Neutrophil (primary cell): ENCODE results near the gene TMTC1.

Experiments used
- H3K27ac ChIP-seq: fragments of 200-600 bp; sonication (generic); 2 replicates; pipeline ENCODE4 v1.5.1; 2016; ENCODE audit warnings: mild to moderate bottlenecking, moderate library complexity
- H3K27me3 ChIP-seq: fragments of 200-600 bp; sonication (generic); 2 replicates; pipeline ENCODE4 v1.6.0; 2016; ENCODE audit warnings: mild to moderate bottlenecking
- H3K36me3 ChIP-seq: fragments of 200-600 bp; sonication (generic); 2 replicates; pipeline ENCODE4 v1.5.1; 2017
- H3K4me1 ChIP-seq, 2 experiments: fragments of 200-600 bp in 1 of 2; sonication (generic) in 1 of 2; 1 replicate in 1 of 2; 2 replicates in 1 of 2; pipeline versions ENCODE4 v1.5.1 to v1.6.1; 2013 to 2016; ENCODE audit warnings: low read depth in 1 of 2, low read length in 1 of 2, mild to moderate bottlenecking in 1 of 2, moderate library complexity in 1 of 2; ENCODE audit not compliant: control insufficient read depth in 1 of 2, insufficient read depth in 1 of 2
- H3K4me3 ChIP-seq, 2 experiments: fragments of 200-600 bp in 1 of 2; sonication (generic) in 1 of 2; 1 replicate in 1 of 2; 2 replicates in 1 of 2; pipeline ENCODE4 v1.5.1; 2013 to 2016; ENCODE audit warnings: low read depth in 1 of 2, low read length in 1 of 2, mild to moderate bottlenecking in 1 of 2, moderate library complexity in 1 of 2
- H3K9me3 ChIP-seq: fragments of 200-600 bp; sonication (generic); 2 replicates; pipeline ENCODE4 v1.5.1; 2016
- CTCF ChIP-seq: fragments of 200-600 bp; sonication (generic); IDR thresholded peaks from 2 replicates; pipeline ENCODE4 v1.5.1; 2016; ENCODE audit warnings: antibody characterized with exemption

The TMTC1 gene

GRCh38 chr12:29503283-29503682, 280.5 kb downstream of the TMTC1 start:
- no peak overlapping the region for H3K4me3 ChIP-seq
- H3K9me3 ChIP-seq = no peaks in the 10 kb centered on the region
- H3K36me3 ChIP-seq = no peaks in the 10 kb centered on the region
- TF ChIP-seq CTCF = no peak
- no peak overlapping the region for H3K27ac ChIP-seq
- H3K4me1 ChIP-seq = peaks cover 7 to 18% of the 10 kb centered on the region in 2 experiments
- peaks cover 31% of the 10 kb centered on the region for H3K27me3 ChIP-seq

GRCh38 chr12:29499235-29499634, 284.5 kb downstream of the TMTC1 start:
- Histone ChIP-seq H3K4me3 (no peak overlapping the region), H3K36me3 (no peaks in the 10 kb centered on the region), H3K27me3 (peaks cover 13% of the 10 kb centered on the region), H3K27ac (no peak overlapping the region), H3K4me1 (peaks cover 7 to 18% of the 10 kb centered on the region in 2 experiments), H3K9me3 (no peaks in the 10 kb centered on the region)
- TF ChIP-seq CTCF = no peak

- Histone ChIP-seq H3K27me3 (peaks cover 28% of the 10 kb centered on the region), H3K4me3 (no peak within 1 kb of the TSS), H3K27ac (no peak within 1 kb of the TSS), H3K4me1 (peaks cover 7 to 18% of the 10 kb centered on the region in 2 experiments), H3K36me3 (no peaks in the 10 kb centered on the region), H3K9me3 (no peaks in the 10 kb centered on the region)
- no peak for TF ChIP-seq CTCF
Observed at GRCh38 chr12:29497588-29497987, 286.2 kb downstream of the TMTC1 start, which contains the start of gene OVCH1. Gene OVCH1 (minus strand): TSS chr12:29497686. CDS start chr12:29497686, 0 bp downstream.

GRCh38 chr12:29492891-29493290, 290.9 kb downstream of the TMTC1 start:
- Histone ChIP-seq H3K4me1 (no peaks in the 10 kb centered on the region), H3K27me3 (peaks cover 28% of the 10 kb centered on the region), H3K9me3 (no peaks in the 10 kb centered on the region), H3K4me3 (no peak overlapping the region), H3K36me3 (no peaks in the 10 kb centered on the region), H3K27ac (no peak overlapping the region)
- no peak for TF ChIP-seq CTCF

- TF ChIP-seq CTCF = no peak
- Histone ChIP-seq H3K36me3 (no peaks in the 10 kb centered on the region), H3K27ac (no peak overlapping the region), H3K27me3 (peaks cover 26% of the 10 kb centered on the region), H3K4me1 (no peaks in the 10 kb centered on the region), H3K4me3 (no peak overlapping the region), H3K9me3 (no peaks in the 10 kb centered on the region)
Observed at GRCh38 chr12:29486972-29487371, 296.8 kb downstream of the TMTC1 start.

GRCh38 chr12:29463198-29463597, 320.5 kb downstream of the TMTC1 start:
- H3K36me3 ChIP-seq = no peaks in the 10 kb centered on the region
- no peaks in the 10 kb centered on the region for H3K27me3 ChIP-seq
- no peak for TF ChIP-seq CTCF
- no peak overlapping the region for H3K27ac ChIP-seq
- H3K4me3 ChIP-seq = no peak overlapping the region
- H3K4me1 ChIP-seq = no peaks in the 10 kb centered on the region
- H3K9me3 ChIP-seq = no peaks in the 10 kb centered on the region
